ENCODE results near the gene DACT2.

- TF ChIP-seq, protein P1, sequence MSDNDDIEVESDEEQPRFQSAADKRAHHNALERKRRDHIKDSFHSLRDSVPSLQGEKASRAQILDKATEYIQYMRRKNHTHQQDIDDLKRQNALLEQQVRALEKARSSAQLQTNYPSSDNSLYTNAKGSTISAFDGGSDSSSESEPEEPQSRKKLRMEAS (IDR thresholded peaks at IDR 0.05; ENCODE audit: low read depth, low read length) = no peak
- no peak for TF ChIP-seq CTCF (IDR thresholded peaks at IDR 0.05; ENCODE audit: low read depth, low read length)
Measured at GRCh38 chr6:168276576-168277273, 42.9 kb downstream of the DACT2 start.
